ENCODE results near the gene OPRD1.

DNA sequence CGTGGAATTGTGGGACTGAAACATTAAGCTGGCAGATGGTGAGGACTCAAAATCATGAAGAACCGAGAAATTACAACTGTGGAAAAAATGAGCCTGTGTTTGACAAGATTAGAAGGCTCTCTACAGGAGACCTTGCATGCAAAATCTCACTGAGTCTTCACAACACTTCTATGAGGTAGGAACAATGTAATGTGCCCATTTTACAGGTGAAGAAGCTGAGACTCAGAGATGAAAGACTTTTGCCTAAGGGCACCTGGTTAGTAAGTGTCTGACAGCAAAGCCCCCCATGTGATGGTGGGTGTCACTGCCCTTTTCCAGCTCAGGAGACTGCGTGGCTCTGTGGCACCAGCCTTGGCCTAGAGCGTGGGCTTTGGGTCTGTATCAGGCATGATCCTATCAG lies 21.0 kb downstream of the OPRD1 start:
- no peak for TF ChIP-seq JUND (IDR thresholded peaks at IDR 0.05)
- TF ChIP-seq, protein P1, sequence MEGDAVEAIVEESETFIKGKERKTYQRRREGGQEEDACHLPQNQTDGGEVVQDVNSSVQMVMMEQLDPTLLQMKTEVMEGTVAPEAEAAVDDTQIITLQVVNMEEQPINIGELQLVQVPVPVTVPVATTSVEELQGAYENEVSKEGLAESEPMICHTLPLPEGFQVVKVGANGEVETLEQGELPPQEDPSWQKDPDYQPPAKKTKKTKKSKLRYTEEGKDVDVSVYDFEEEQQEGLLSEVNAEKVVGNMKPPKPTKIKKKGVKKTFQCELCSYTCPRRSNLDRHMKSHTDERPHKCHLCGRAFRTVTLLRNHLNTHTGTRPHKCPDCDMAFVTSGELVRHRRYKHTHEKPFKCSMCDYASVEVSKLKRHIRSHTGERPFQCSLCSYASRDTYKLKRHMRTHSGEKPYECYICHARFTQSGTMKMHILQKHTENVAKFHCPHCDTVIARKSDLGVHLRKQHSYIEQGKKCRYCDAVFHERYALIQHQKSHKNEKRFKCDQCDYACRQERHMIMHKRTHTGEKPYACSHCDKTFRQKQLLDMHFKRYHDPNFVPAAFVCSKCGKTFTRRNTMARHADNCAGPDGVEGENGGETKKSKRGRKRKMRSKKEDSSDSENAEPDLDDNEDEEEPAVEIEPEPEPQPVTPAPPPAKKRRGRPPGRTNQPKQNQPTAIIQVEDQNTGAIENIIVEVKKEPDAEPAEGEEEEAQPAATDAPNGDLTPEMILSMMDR (IDR thresholded peaks at IDR 0.05) = no peak
- TF ChIP-seq RFX5 (IDR thresholded peaks at IDR 0.05; ENCODE audit: low read length) = no peak
- no peak for TF ChIP-seq TCF12 (IDR thresholded peaks at IDR 0.05)
- no peak for TF ChIP-seq EP300 (IDR thresholded peaks at IDR 0.05; ENCODE audit: borderline replicate concordance in 1 of 2, low read depth in 1 of 2, low read length in 1 of 2)
- no peak for TF ChIP-seq NRF1 (IDR thresholded peaks at IDR 0.05; ENCODE audit: low read depth, low read length)
